Kidney capillary endothelial cell (primary cell): ENCODE results near the gene TTC23.

ENCODE experiments used
- DNase-seq: peaks from one replicate; pipeline ENCODE4 v3.0.0-alpha.2; 2018; ENCODE audit warnings: low spot score

The TTC23 gene

GRCh38 chr15:99102332-99103235 lies 146.8 kb downstream of the TTC23 start:
- DNase-seq = no peak

GRCh38 chr15:99101501-99101900 lies 147.9 kb downstream of the TTC23 start:
- DNase-seq = no peak

- DNase-seq = peak; percentile 62
Observed at GRCh38 chr15:99100245-99101173, 148.9 kb downstream of the TTC23 start.

GRCh38 chr15:99099661-99100060 lies 149.7 kb downstream of the TTC23 start:
- no peak for DNase-seq

- DNase-seq = no peak
Observed at GRCh38 chr15:99098991-99099390, 150.4 kb downstream of the TTC23 start.

GRCh38 chr15:99098426-99098825 lies 151.0 kb downstream of the TTC23 start:
- no peak for DNase-seq

GRCh38 chr15:99097441-99098410 lies 151.7 kb downstream of the TTC23 start:
- DNase-seq = no peak

- DNase-seq = no peak
Observed at GRCh38 chr15:99096894-99097426, 152.4 kb downstream of the TTC23 start.

- DNase-seq = no peak
Observed at GRCh38 chr15:99096173-99096893, 153.0 kb downstream of the TTC23 start.

GRCh38 chr15:99095626-99096025 lies 153.8 kb downstream of the TTC23 start:
- no peak for DNase-seq

- DNase-seq = no peak
Observed at GRCh38 chr15:99092554-99093172, 156.7 kb downstream of the TTC23 start.

- no peak for DNase-seq
Observed at GRCh38 chr15:99090938-99091337, 158.4 kb downstream of the TTC23 start.

- no peak for DNase-seq
Observed at GRCh38 chr15:99090011-99090699, 159.2 kb downstream of the TTC23 start.

GRCh38 chr15:99087405-99087943 lies 161.9 kb downstream of the TTC23 start:
- no peak for DNase-seq

- no peak for DNase-seq
Observed at GRCh38 chr15:99086327-99086667, 163.1 kb downstream of the TTC23 start.
